HepG2 (cell line): ENCODE results near the gene SIM1. TPM values are rescaled to one million over a fixed set of nuclear protein-coding genes. Genes with fewer than 3 reads are reported as not detected.

Experiments
- ATAC-seq: fragments of 200-7000 bp; cut with Tn5 transposase; 3 replicates; pipeline ENCODE4 v1.9.1; 2020; ENCODE audit warnings: mild to moderate bottlenecking, moderate library complexity
- BruUV-seq: library from RNA; stranded (reverse); fragments of 400-500 nt; replicated peaks from 2 replicates; lab custom pipeline; 2021; lab: Mats Ljungman, UMichigan
- CTCF ChIA-PET: fragments of 300-600 bp; formaldehyde crosslinking; extraction: SDS; loops from one replicate; lab custom pipeline; 2021; ENCODE audit warnings: low total read pairs, inconsistent platforms, low intra/inter-chr PET ratio; lab: Yijun Ruan, JAX
- POLR2A ChIA-PET: fragments of 350-600 bp; sonication (Branson Sonifier 250); formaldehyde crosslinking; loops from one replicate; lab custom pipeline; 2020; ENCODE audit warnings: antibody characterized with exemption, inconsistent platforms; lab: Yijun Ruan, JAX
- DNase-seq: peaks from one replicate; pipeline ENCODE4 v3.0.0-alpha.2; 2015; ENCODE audit warnings: low spot score
- FAIRE-seq: peaks from 3 replicates; lab custom pipeline; 2011; peaks lifted over from hg19 to GRCh38; lab: Jason Lieb, UNC
- H2AFZ ChIP-seq: one replicate; pipeline ENCODE4 v1.6.1; 2011; ENCODE audit warnings: low read length, inconsistent platforms
- H3K27ac ChIP-seq: fragments of 300-600 bp; 3 replicates; pipeline ENCODE4 v1.8.0; 2011; ENCODE audit warnings: mixed run types, mild to moderate bottlenecking, mixed read lengths, low read length, inconsistent platforms; ENCODE audit not compliant: insufficient read depth; ENCODE audit errors: extremely low read length
- H3K27me3 ChIP-seq, 2 experiments: fragments of 200-600 bp in 1 of 2; 2 replicates in 1 of 2; 3 replicates in 1 of 2; pipeline versions ENCODE4 v1.6.0 to v1.8.0; 2011; ENCODE audit warnings: low read length in 2 of 2, mild to moderate bottlenecking in 2 of 2, moderate library complexity in 2 of 2, inconsistent platforms in 1 of 2; ENCODE audit not compliant: insufficient read depth in 2 of 2, control insufficient read depth in 1 of 2
- H3K36me3 ChIP-seq, 2 experiments: fragments of 200-600 bp in 1 of 2; replicated peaks in 1 of 2; 2 replicates in 1 of 2; 3 replicates in 1 of 2; pipeline versions ENCODE4 v1.5.1 to v1.8.0; 2011; ENCODE audit warnings: low read length in 2 of 2, inconsistent platforms in 1 of 2; ENCODE audit not compliant: insufficient read depth in 2 of 2, control insufficient read depth in 1 of 2
- H3K4me1 ChIP-seq: 2 replicates; pipeline ENCODE4 v1.5.1; 2012; ENCODE audit warnings: low read length, inconsistent platforms; ENCODE audit not compliant: insufficient read depth
- H3K4me2 ChIP-seq: 2 replicates; pipeline ENCODE4 v1.6.0; 2011; ENCODE audit warnings: low read depth, low read length, inconsistent platforms
- H3K4me3 ChIP-seq, 3 experiments: fragments of 200-600 bp in 1 of 3; sonication (generic), shearing (Covaris generic) in 1 of 3; replicated peaks in 1 of 3; 2 replicates each; pipeline ENCODE4 v1.5.1; 2011 to 2016; ENCODE audit warnings: low read length in 3 of 3, inconsistent platforms in 2 of 3, low read depth in 2 of 3, mild to moderate bottlenecking in 2 of 3, control low read depth in 1 of 3, mixed read lengths in 1 of 3; ENCODE audit not compliant: insufficient read depth in 1 of 3
- H3K79me2 ChIP-seq: one replicate; pipeline ENCODE4 v1.6.1; 2011; ENCODE audit warnings: low read length, inconsistent platforms; ENCODE audit not compliant: insufficient read depth
- H3K9ac ChIP-seq: 2 replicates; pipeline ENCODE4 v1.6.0; 2011; ENCODE audit warnings: mild to moderate bottlenecking, low read depth, low read length, inconsistent platforms; ENCODE audit not compliant: insufficient read depth
- H3K9me3 ChIP-seq: 2 replicates; pipeline ENCODE4 v1.5.1; 2012; ENCODE audit warnings: mild to moderate bottlenecking, low read length
- H4K20me1 ChIP-seq: 2 replicates; pipeline ENCODE4 v1.6.0; 2011; ENCODE audit warnings: inconsistent platforms, mild to moderate bottlenecking, low read length, moderate library complexity; ENCODE audit not compliant: insufficient read depth
- BRF2 ChIP-seq: sonication (generic); formaldehyde crosslinking; IDR thresholded peaks from 2 replicates; pipeline ENCODE4 v1.8.1; 2022; ENCODE audit warnings: mild to moderate bottlenecking, missing genetic modification reagents
- ZNF879 ChIP-seq: sonication (generic); formaldehyde crosslinking; IDR thresholded peaks from 2 replicates; pipeline ENCODE4 v1.8.1; 2023; ENCODE audit warnings: missing genetic modification reagents
- WGBS: methylation state at CpG from one replicate; pipeline ENCODE4 v1.1.6; 2017; ENCODE audit warnings: low lambda C conversion rate; 5-methylcytosine and 5-hydroxymethylcytosine counted together
- in situ Hi-C: cut with HindIII; loops from 2 replicates; pipeline ENCODE4 v1.10.0; 2017; ENCODE audit warnings: low pct_unique_long_range_greater_than_20kb; ENCODE audit not compliant: extremely low pct_ligation_motif_present
- intact Hi-C: fragments of 100-400 bp; cut with micrococcal nuclease; formaldehyde crosslinking; loops from one replicate; pipeline ENCODE4 v1.10.0; 2022; ENCODE audit not compliant: unreplicated experiment
- polyA plus RNA-seq, 8 experiments: library from polyadenylated mRNA; depleted of rRNA in 3 of 8; stranded (reverse) in 7 of 8; unstranded in 1 of 8; fragments of >200 nt; fragmentation: Illumina TruSeq in 4 of 8; extraction: Trizol in 4 of 8; gene quantifications; 2 replicates each; pipeline versions ENCODE4 v1.2.1 to v1.2.3, GENCODE V29; 2011 to 2016; ENCODE audit warnings: low read depth in 4 of 8, missing spikeins in 1 of 8, mixed read lengths in 1 of 8; ENCODE audit not compliant: insufficient read depth in 1 of 8
- total RNA-seq, 5 experiments: library from RNA; depleted of rRNA; stranded (reverse); fragments of >200 nt; fragmentation: Illumina TruSeq; extraction: Trizol; gene quantifications; 2 replicates each; pipeline ENCODE4 v1.2.3, GENCODE V29; 2016; ENCODE audit warnings: low read depth in 1 of 5

The SIM1 gene
- total and polyA plus RNA-seq, 2 of the 13 experiments (the other 11 are each of a cell fraction or from before 2014, with no cell fraction given) = not detected

- in situ Hi-C loops = no loop called here
Observed at GRCh38 chr6:100344761-100345160, 120.0 kb downstream of the SIM1 start.

GRCh38 chr6:100344321-100344720, 120.4 kb downstream of the SIM1 start:
- Histone ChIP-seq H4K20me1 (no peaks in the 10 kb centered on the region), H3K36me3 (no peaks in the 10 kb centered on the region), H3K4me2 (no peak overlapping the region), H2AFZ (no peak overlapping the region), H3K27me3 (no peaks in the 10 kb centered on the region), H3K9me3 (no peaks in the 10 kb centered on the region), H3K27ac (no peak overlapping the region), H3K79me2 (no peaks in the 10 kb centered on the region), H3K9ac (no peak overlapping the region), H3K4me3 (no peak overlapping the region), H3K4me1 (no peaks in the 10 kb centered on the region)
- ChIA-PET POLR2A (no interaction called here), CTCF (no interaction called here)
- WGBS = 96% methylated on average over 2 of the region's 2 CpGs
- no peak for TF ChIP-seq BRF2 (CRISPR knock-in tag)
- FAIRE-seq = no peak
- BruUV-seq = no TSS peak
- no peak for ATAC-seq
- no peak for DNase-seq
- in situ Hi-C loops (no loop called here), intact Hi-C loops (no loop called here)

More at GRCh38 chr6:100344761-100345160, 120.0 kb downstream of the SIM1 start:
- no peaks in the 10 kb centered on the region for H3K27me3 ChIP-seq
- no peak overlapping the region for H3K4me2 ChIP-seq
- intact Hi-C loops = no loop called here
- no peak for FAIRE-seq
- DNase-seq = no peak
- ChIA-PET POLR2A (no interaction called here), CTCF (no interaction called here)
- H3K9me3 ChIP-seq = no peaks in the 10 kb centered on the region
- no peak for TF ChIP-seq ZNF879 (CRISPR knock-in tag)
- no peaks in the 10 kb centered on the region for H3K79me2 ChIP-seq
- ATAC-seq = no peak
- no peaks in the 10 kb centered on the region for H3K36me3 ChIP-seq
- no peak overlapping the region for H2AFZ ChIP-seq
- H4K20me1 ChIP-seq = no peaks in the 10 kb centered on the region
- no TSS peak for BruUV-seq
- no peaks in the 10 kb centered on the region for H3K4me1 ChIP-seq
- 13% methylated on average over 4 of the region's 4 CpGs for WGBS
- H3K4me3 ChIP-seq = no peak overlapping the region
- no peak overlapping the region for H3K27ac ChIP-seq
- H3K9ac ChIP-seq = no peak overlapping the region
